Thoracic aorta (tissue), 2 donors: ENCODE data around the gene NLN. TPM values are rescaled to one million over a fixed set of nuclear protein-coding genes. Genes with fewer than 3 reads are reported as not detected.

Source experiments
- ATAC-seq: fragments of 150-250 bp; one replicate; pipeline ENCODE4 v1.8.0; 2017; ENCODE audit warnings: low read depth; ENCODE audit not compliant: insufficient number of reproducible peaks, low FRiP score
- DNase-seq: peaks from one replicate; pipeline ENCODE4 v3.0.0-alpha.2; 2020; ENCODE audit warnings: low spot score
- H3K27ac ChIP-seq, 2 donors: fragments of 200-600 bp; sonication (generic); 1 replicate in 1 of 2; 2 replicates in 1 of 2; pipeline ENCODE4 v1.5.1; 2016; ENCODE audit warnings: mild to moderate bottlenecking in 2 of 2, moderate library complexity in 2 of 2
- H3K27me3 ChIP-seq: fragments of 200-600 bp; sonication (generic); replicated peaks from 2 replicates; pipeline ENCODE4 v1.6.0; 2016; ENCODE audit warnings: mild to moderate bottlenecking; ENCODE audit not compliant: insufficient read depth
- H3K36me3 ChIP-seq: fragments of 200-600 bp; sonication (generic); one replicate; pipeline ENCODE4 v1.5.1; 2016
- H3K4me1 ChIP-seq, 2 donors: fragments of 200-600 bp; sonication (generic); 1 replicate in 1 of 2; 2 replicates in 1 of 2; pipeline versions ENCODE4 v1.5.1 to v1.6.0; 2016; ENCODE audit warnings: low read depth in 2 of 2, mild to moderate bottlenecking in 1 of 2; ENCODE audit not compliant: control insufficient read depth in 1 of 2
- H3K4me3 ChIP-seq: fragments of 200-600 bp; sonication (generic); 2 replicates; pipeline ENCODE4 v1.5.1; 2016; ENCODE audit warnings: mild to moderate bottlenecking
- H3K9me3 ChIP-seq: fragments of 200-600 bp; sonication (generic); 2 replicates; pipeline ENCODE4 v1.5.1; 2016
- CTCF ChIP-seq: fragments of 200-600 bp; sonication (generic); IDR thresholded peaks from one replicate; pipeline ENCODE4 v1.5.1; 2019; ENCODE audit warnings: antibody characterized with exemption
- total RNA-seq, 2 donors: library from RNA; depleted of rRNA; stranded (reverse); fragments of >200 nt; gene quantifications; one replicate each; pipeline versions ENCODE4 v1.1.0 to v1.2.3, GENCODE V29; 2016

Gene NLN
- total RNA-seq, 2 donors from 2014 or later, result 6.8 to 24.1 TPM

- no peak overlapping the region for H3K27ac ChIP-seq
- no peak for DNase-seq
- H3K4me3 ChIP-seq, result no peak overlapping the region
- ATAC-seq, result no peak
- no peak for TF ChIP-seq CTCF
- H3K36me3 ChIP-seq, result no peaks in the 10 kb centered on the region
- no peaks in the 10 kb centered on the region for H3K4me1 ChIP-seq
- H3K9me3 ChIP-seq, result no peaks in the 10 kb centered on the region
- H3K27me3 ChIP-seq, result no peaks in the 10 kb centered on the region
Observed at GRCh38 chr5:65862384-65862783, 140.4 kb downstream of the NLN start.

GRCh38 chr5:65863747-65864146 lies 141.7 kb downstream of the NLN start:
- DNase-seq, result no peak
- H3K4me1 ChIP-seq, result no peaks in the 10 kb centered on the region
- no peaks in the 10 kb centered on the region for H3K36me3 ChIP-seq
- H3K27me3 ChIP-seq, result no peaks in the 10 kb centered on the region
- H3K4me3 ChIP-seq, result no peak overlapping the region
- no peak for ATAC-seq
- H3K9me3 ChIP-seq, result no peaks in the 10 kb centered on the region
- no peak overlapping the region for H3K27ac ChIP-seq
- TF ChIP-seq CTCF, result no peak

- H3K27me3 ChIP-seq, result no peaks in the 10 kb centered on the region
- DNase-seq, result no peak
- no peak overlapping the region for H3K27ac ChIP-seq
- H3K9me3 ChIP-seq, result no peaks in the 10 kb centered on the region
- H3K4me3 ChIP-seq, result no peak overlapping the region
- TF ChIP-seq CTCF, result no peak
- H3K36me3 ChIP-seq, result no peaks in the 10 kb centered on the region
- no peaks in the 10 kb centered on the region for H3K4me1 ChIP-seq
- ATAC-seq, result no peak
Observed at GRCh38 chr5:65866837-65867521, 145.0 kb downstream of the NLN start.

GRCh38 chr5:65867542-65868195 lies 145.7 kb downstream of the NLN start:
- DNase-seq (no peak), ATAC-seq (no peak)
- H3K27me3 ChIP-seq, result no peaks in the 10 kb centered on the region
- H3K9me3 ChIP-seq, result no peaks in the 10 kb centered on the region
- H3K27ac ChIP-seq, result no peak overlapping the region
- no peak for TF ChIP-seq CTCF
- H3K4me3 ChIP-seq, result no peak overlapping the region
- no peaks in the 10 kb centered on the region for H3K36me3 ChIP-seq
- no peaks in the 10 kb centered on the region for H3K4me1 ChIP-seq

GRCh38 chr5:65868509-65868908 lies 146.5 kb downstream of the NLN start:
- ATAC-seq (no peak), DNase-seq (no peak)
- Histone ChIP-seq H3K27me3 (no peaks in the 10 kb centered on the region), H3K4me3 (no peak overlapping the region), H3K27ac (no peak overlapping the region), H3K36me3 (no peaks in the 10 kb centered on the region), H3K4me1 (no peaks in the 10 kb centered on the region), H3K9me3 (no peaks in the 10 kb centered on the region)
- no peak for TF ChIP-seq CTCF
